CD4-positive, CD25-positive, alpha-beta regulatory T cell (primary cell): ENCODE measurements around the gene ARHGEF1. TPM values are rescaled to one million over a fixed set of nuclear protein-coding genes. Genes with fewer than 3 reads are reported as not detected.

Source experiments
- ATAC-seq, 2 donors: fragments of 150-1000 bp; cut with Tn5 transposase; one replicate each; pipeline ENCODE4 v1.10.0; 2021; ENCODE audit warnings: low read depth in 2 of 2, moderate number of reproducible peaks in 2 of 2, moderate library complexity in 1 of 2
- DNase-seq, 3 donors: peaks; one replicate each; pipeline versions ENCODE4 v3.0.0 to v3.0.0-alpha.2; 2012 to 2022; ENCODE audit warnings: mixed read lengths in 1 of 3
- H3K27ac ChIP-seq: one replicate; pipeline ENCODE4 v1.7.0; 2013; ENCODE audit warnings: mild to moderate bottlenecking, low read length; ENCODE audit not compliant: insufficient read depth, poor library complexity, severe bottlenecking
- H3K27me3 ChIP-seq: one replicate; pipeline ENCODE4 v1.7.0; 2013; ENCODE audit warnings: low read length; ENCODE audit not compliant: control insufficient read depth, insufficient read depth
- H3K36me3 ChIP-seq: one replicate; pipeline ENCODE4 v1.7.0; 2013; ENCODE audit warnings: mild to moderate bottlenecking, low read length, moderate library complexity; ENCODE audit not compliant: control insufficient read depth, insufficient read depth
- H3K4me1 ChIP-seq: 2 replicates; pipeline ENCODE4 v1.7.0; 2013; ENCODE audit warnings: mild to moderate bottlenecking, low read length; ENCODE audit not compliant: insufficient read depth, control insufficient read depth, poor library complexity, severe bottlenecking
- H3K4me3 ChIP-seq: one replicate; pipeline ENCODE4 v1.7.0; 2013; ENCODE audit warnings: low read depth, mild to moderate bottlenecking, low read length, moderate library complexity
- H3K9me3 ChIP-seq, 2 experiments: 1 replicate in 1 of 2; 2 replicates in 1 of 2; pipeline ENCODE4 v1.7.0; 2013; ENCODE audit warnings: low read length in 2 of 2, mild to moderate bottlenecking in 1 of 2, moderate library complexity in 1 of 2; ENCODE audit not compliant: control insufficient read depth in 2 of 2
- H3K27ac Mint-ChIP-seq, 3 donors: one replicate each; pipeline ENCODE4 v1.8.0; 2020 to 2022; ENCODE audit warnings: mild to moderate bottlenecking in 3 of 3, mixed read lengths in 3 of 3, moderate library complexity in 2 of 3
- H3K27me3 Mint-ChIP-seq: one replicate; pipeline ENCODE4 v1.8.0; 2022; ENCODE audit warnings: mild to moderate bottlenecking, mixed read lengths
- H3K36me3 Mint-ChIP-seq: one replicate; pipeline ENCODE4 v1.8.0; 2020; ENCODE audit warnings: mixed read lengths
- H3K4me1 Mint-ChIP-seq, 4 donors: one replicate each; pipeline ENCODE4 v1.8.0; 2020 to 2022; ENCODE audit warnings: mixed read lengths in 4 of 4, mild to moderate bottlenecking in 1 of 4
- H3K4me3 Mint-ChIP-seq, 4 donors: one replicate each; pipeline ENCODE4 v1.8.0; 2020 to 2022; ENCODE audit warnings: mild to moderate bottlenecking in 4 of 4, mixed read lengths in 4 of 4, moderate library complexity in 3 of 4
- H3K9me3 Mint-ChIP-seq, 7 donors: one replicate each; pipeline ENCODE4 v1.8.0; 2020 to 2022; ENCODE audit warnings: mixed read lengths in 7 of 7, mild to moderate bottlenecking in 3 of 7, moderate library complexity in 2 of 7
- polyA plus RNA-seq, 4 donors: library from polyadenylated mRNA; unstranded; fragments of 300-500 nt; fragmentation: Illumina TruSeq; gene quantifications; one replicate each; pipeline ENCODE4 v1.2.3, GENCODE V29; 2021
- total RNA-seq: library from RNA; stranded (reverse); gene quantifications from one replicate; pipeline ENCODE4 v1.2.3, GENCODE V29; 2022

The ARHGEF1 gene, protein sequence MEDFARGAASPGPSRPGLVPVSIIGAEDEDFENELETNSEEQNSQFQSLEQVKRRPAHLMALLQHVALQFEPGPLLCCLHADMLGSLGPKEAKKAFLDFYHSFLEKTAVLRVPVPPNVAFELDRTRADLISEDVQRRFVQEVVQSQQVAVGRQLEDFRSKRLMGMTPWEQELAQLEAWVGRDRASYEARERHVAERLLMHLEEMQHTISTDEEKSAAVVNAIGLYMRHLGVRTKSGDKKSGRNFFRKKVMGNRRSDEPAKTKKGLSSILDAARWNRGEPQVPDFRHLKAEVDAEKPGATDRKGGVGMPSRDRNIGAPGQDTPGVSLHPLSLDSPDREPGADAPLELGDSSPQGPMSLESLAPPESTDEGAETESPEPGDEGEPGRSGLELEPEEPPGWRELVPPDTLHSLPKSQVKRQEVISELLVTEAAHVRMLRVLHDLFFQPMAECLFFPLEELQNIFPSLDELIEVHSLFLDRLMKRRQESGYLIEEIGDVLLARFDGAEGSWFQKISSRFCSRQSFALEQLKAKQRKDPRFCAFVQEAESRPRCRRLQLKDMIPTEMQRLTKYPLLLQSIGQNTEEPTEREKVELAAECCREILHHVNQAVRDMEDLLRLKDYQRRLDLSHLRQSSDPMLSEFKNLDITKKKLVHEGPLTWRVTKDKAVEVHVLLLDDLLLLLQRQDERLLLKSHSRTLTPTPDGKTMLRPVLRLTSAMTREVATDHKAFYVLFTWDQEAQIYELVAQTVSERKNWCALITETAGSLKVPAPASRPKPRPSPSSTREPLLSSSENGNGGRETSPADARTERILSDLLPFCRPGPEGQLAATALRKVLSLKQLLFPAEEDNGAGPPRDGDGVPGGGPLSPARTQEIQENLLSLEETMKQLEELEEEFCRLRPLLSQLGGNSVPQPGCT
- 1,312 TPM for total RNA-seq
- polyA plus RNA-seq, result 100 to 1,000 TPM; 162 to 187 (median 180) TPM

DNA sequence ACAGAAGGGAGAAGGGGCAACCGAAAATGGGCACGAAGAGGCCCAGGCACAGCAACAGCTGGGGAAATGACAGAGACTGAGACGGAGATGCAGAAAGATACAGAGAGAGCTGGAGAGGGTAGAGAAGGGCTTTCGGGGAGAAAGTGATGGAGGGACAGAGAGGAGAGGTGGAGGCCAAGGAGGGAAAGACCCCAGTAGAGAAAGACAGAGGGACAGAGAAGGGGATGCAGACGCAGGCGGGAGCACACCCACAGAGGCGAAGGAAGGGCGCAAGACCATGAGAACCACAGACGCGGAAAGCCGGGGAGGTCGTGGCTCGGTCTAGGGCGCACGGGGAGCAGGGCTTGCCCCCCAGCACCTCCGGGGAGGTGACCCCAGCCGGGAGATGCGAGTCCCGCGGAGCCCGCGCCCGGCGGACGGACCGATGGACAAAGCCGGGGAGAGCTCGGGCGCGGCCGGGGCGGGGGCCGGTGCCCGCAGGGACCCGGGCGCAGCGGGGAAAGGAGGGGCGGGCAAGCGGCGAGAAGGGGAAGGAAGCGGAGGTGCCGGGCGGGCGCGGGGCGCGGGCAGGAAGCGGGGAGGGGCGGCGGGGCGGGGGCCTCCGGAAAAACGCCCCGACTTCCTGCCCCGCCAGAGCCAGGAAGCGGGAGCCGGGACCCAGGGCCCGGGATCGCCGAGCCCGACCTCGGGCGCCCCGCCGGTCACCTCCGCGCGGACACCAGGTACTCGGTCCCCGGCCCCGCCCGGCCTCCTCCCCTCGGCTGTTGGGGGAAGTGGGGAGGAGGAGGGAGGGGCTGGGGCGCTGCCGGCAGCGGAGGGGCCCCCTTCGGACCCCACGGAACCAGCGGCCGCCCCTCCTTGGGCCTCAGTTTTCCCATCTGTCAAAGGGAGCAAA, at the start of gene ARHGEF1:
Gene ARHGEF1, plus strand, starts transcription at position 617 of the 895 bp plus-strand sequence. CDS start 4,899 bp downstream, outside the sequence.
- peak in 1 of 2 donors; percentile 2 for ATAC-seq
- Mint-ChIP-seq H3K4me1 (peaks cover 0 to 65% (median 26%) of the 10 kb centered on the region in 4 donors), H3K27ac (peak within 1 kb of the TSS; percentile 99 to 100 (median 100)), H3K9me3 (peaks cover 0 to 2% (median 0%) of the 10 kb centered on the region in 7 donors), H3K36me3 (peaks cover 34% of the 10 kb centered on the region), H3K4me3 (peak within 1 kb of the TSS; percentile 99 to 100 (median 100)), H3K27me3 (no peaks in the 10 kb centered on the region)
- Histone ChIP-seq H3K27me3 (no peaks in the 10 kb centered on the region), H3K4me1 (peaks cover 71% of the 10 kb centered on the region), H3K27ac (peak within 1 kb of the TSS; percentile 90), H3K4me3 (peak within 1 kb of the TSS; percentile 99), H3K9me3 (no peaks in the 10 kb centered on the region), H3K36me3 (peaks cover 4% of the 10 kb centered on the region)
- DNase-seq, result peak; percentile 59 to 77 (median 66)

DNA sequence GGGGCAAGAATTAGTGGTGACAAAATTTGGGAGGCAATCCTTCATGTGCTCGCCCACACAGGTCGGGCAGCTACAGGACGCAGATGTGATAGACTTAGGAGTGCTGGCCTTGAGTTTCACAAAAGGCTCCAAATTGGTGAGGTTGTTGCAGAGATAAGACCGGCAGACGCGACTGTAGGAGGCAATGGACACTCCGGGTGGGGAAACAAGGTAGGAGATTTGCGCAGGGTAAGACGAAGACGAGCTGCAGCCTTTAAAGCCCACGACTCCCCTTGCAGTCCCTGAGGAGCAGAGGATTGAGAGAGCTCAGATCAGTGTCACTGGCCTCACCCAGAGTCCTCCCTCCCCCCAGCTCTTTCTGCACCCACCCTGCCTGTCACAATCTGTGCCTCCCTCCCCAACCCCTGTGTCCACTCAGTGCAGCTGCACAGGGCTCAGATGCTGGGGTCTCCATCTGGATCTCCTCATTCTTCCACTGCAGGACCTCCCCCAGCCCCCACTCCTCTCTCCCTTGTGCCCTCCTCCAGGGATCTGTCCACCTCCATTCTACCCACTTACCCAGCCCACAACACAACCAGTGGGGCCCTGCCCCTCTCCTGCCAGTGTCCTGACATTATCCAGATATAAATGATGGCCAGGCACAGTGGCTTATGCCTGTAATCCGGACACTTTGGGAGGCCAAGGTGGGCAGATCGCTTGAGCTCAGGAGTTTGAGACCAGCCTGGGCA, 44.8 kb upstream of the ARHGEF1 start:
- H3K9me3 ChIP-seq, result no peaks in the 10 kb centered on the region
- no peak overlapping the region for H3K4me3 ChIP-seq
- no peaks in the 10 kb centered on the region for H3K36me3 ChIP-seq
- H3K27me3 ChIP-seq, result peaks cover 8% of the 10 kb centered on the region
- no peaks in the 10 kb centered on the region for H3K36me3 Mint-ChIP-seq
- no peak for DNase-seq
- no peaks in the 10 kb centered on the region for H3K4me1 ChIP-seq
- no peak overlapping the region for H3K4me3 Mint-ChIP-seq
- peaks cover 0 to 2% (median 0%) of the 10 kb centered on the region in 4 donors for H3K4me1 Mint-ChIP-seq
- no peak for ATAC-seq
- H3K9me3 Mint-ChIP-seq, result no peaks in the 10 kb centered on the region
- H3K27ac Mint-ChIP-seq, result no peak overlapping the region
- H3K27me3 Mint-ChIP-seq, result peaks cover 21% of the 10 kb centered on the region
- H3K27ac ChIP-seq, result no peak overlapping the region

DNA sequence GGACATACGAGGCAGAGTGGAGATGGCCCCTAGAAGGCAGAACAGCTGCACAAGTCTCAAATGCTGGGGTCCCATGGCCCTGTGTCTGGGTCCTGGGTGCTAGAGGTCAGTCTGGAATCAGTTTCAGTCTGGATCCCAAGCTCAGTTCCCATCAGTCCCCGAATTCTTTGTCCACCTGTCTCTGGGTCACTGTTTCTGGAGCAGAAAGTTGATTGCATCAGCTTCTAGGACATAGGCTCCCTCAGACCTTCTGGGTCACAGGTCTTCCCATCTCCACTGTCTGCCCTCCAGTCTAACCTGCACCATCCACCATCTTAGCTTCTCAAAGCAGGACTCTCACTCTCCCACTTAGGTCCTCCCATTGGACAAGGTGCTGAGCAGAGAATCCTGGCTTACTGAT, 43.8 kb upstream of the ARHGEF1 start:
- Histone ChIP-seq H3K4me1 (no peaks in the 10 kb centered on the region), H3K4me3 (no peak overlapping the region), H3K27ac (no peak overlapping the region), H3K9me3 (no peaks in the 10 kb centered on the region), H3K36me3 (no peaks in the 10 kb centered on the region), H3K27me3 (peaks cover 8% of the 10 kb centered on the region)
- Mint-ChIP-seq H3K36me3 (no peaks in the 10 kb centered on the region), H3K4me1 (peaks cover 0 to 2% (median 0%) of the 10 kb centered on the region in 4 donors), H3K27me3 (peaks cover 19% of the 10 kb centered on the region), H3K4me3 (no peak overlapping the region), H3K27ac (peak overlapping the region in 1 of 3 donors; percentile 43), H3K9me3 (no peaks in the 10 kb centered on the region)
- no peak for DNase-seq
- no peak for ATAC-seq

DNA sequence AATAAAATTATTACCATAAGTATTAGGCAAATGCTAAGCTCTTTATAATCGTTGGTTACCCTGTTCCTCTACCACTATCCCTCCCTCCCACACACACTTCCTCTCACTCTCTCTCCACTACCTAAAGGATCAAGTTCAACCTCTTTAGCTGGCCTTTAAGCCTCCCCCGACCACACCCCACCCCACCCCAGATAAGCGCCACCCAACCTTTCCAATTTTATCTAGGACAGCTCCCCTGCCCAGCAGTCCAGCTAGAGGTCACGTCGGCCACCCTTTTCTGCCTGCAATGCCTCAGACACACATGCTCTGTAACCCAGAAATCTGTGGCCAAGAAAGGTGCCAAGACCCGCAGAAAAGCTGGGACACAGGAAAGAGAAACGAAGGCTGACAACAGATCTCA, 39.6 kb upstream of the ARHGEF1 start:
- no peak for DNase-seq
- peaks cover 13% of the 10 kb centered on the region for H3K27me3 Mint-ChIP-seq
- H3K36me3 Mint-ChIP-seq, result no peaks in the 10 kb centered on the region
- Histone ChIP-seq H3K4me3 (no peak overlapping the region), H3K27ac (no peak overlapping the region), H3K4me1 (no peaks in the 10 kb centered on the region), H3K9me3 (no peaks in the 10 kb centered on the region), H3K36me3 (no peaks in the 10 kb centered on the region), H3K27me3 (peaks cover 5% of the 10 kb centered on the region)
- H3K4me3 Mint-ChIP-seq, result no peak overlapping the region
- no peak for ATAC-seq
- H3K27ac Mint-ChIP-seq, result peak overlapping the region in 1 of 3 donors; percentile 46
- H3K9me3 Mint-ChIP-seq, result no peaks in the 10 kb centered on the region
- H3K4me1 Mint-ChIP-seq, result no peaks in the 10 kb centered on the region

DNA sequence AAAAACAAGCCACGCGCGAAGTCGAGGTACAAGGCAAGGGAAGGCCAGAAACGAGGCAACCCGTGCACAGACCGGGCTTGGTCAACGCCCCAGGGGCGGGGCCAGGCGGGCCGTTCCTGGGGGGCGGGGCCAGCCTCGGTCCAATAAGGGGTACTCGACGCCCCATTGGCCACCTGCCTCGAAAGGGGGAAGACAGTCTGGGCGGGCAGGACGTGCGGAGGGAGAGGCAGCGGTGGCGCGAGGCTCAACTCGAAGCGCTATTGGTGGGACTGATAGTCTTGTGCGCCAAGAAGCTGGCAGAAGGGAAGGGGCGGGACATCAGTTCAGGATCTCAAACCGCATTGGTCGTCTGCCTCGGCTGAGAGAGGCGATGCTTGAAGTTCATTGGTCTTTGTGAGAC, 38.4 kb upstream of the ARHGEF1 start, which contains the start of gene LYPD4:
Gene LYPD4, minus strand, starts transcription at position 83 of the 400 bp plus-strand sequence. CDS start 5,398 bp downstream, outside the sequence.
- H3K27ac ChIP-seq, result no peak within 1 kb of the TSS
- H3K9me3 ChIP-seq, result no peaks in the 10 kb centered on the region
- H3K4me3 ChIP-seq, result no peak within 1 kb of the TSS
- H3K27ac Mint-ChIP-seq, result peak within 1 kb of the TSS in 1 of 3 donors; percentile 46
- no peak for ATAC-seq
- no peaks in the 10 kb centered on the region for H3K36me3 ChIP-seq
- H3K27me3 Mint-ChIP-seq, result peaks cover 17% of the 10 kb centered on the region
- H3K36me3 Mint-ChIP-seq, result no peaks in the 10 kb centered on the region
- H3K27me3 ChIP-seq, result no peaks in the 10 kb centered on the region
- no peak within 1 kb of the TSS for H3K4me3 Mint-ChIP-seq
- DNase-seq, result no peak
- no peaks in the 10 kb centered on the region for H3K4me1 Mint-ChIP-seq
- no peaks in the 10 kb centered on the region for H3K4me1 ChIP-seq
- H3K9me3 Mint-ChIP-seq, result no peaks in the 10 kb centered on the region

DNA sequence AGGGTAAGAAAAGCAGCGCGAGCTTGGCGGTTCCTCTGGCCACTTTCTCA, 38.2 kb upstream of the ARHGEF1 start, which contains the start of gene DMRTC2:
Gene DMRTC2, plus strand, starts transcription at position 42 of the 50 bp plus-strand sequence. CDS start 2,387 bp downstream, outside the sequence.
- Histone ChIP-seq H3K4me3 (no peak within 1 kb of the TSS), H3K36me3 (no peaks in the 10 kb centered on the region), H3K27ac (no peak within 1 kb of the TSS), H3K4me1 (no peaks in the 10 kb centered on the region), H3K9me3 (no peaks in the 10 kb centered on the region), H3K27me3 (no peaks in the 10 kb centered on the region)
- no peak for ATAC-seq
- Mint-ChIP-seq H3K27ac (no peak within 1 kb of the TSS), H3K9me3 (no peaks in the 10 kb centered on the region), H3K27me3 (peaks cover 17% of the 10 kb centered on the region), H3K36me3 (no peaks in the 10 kb centered on the region), H3K4me3 (no peak within 1 kb of the TSS), H3K4me1 (no peaks in the 10 kb centered on the region)
- DNase-seq, result no peak

DNA sequence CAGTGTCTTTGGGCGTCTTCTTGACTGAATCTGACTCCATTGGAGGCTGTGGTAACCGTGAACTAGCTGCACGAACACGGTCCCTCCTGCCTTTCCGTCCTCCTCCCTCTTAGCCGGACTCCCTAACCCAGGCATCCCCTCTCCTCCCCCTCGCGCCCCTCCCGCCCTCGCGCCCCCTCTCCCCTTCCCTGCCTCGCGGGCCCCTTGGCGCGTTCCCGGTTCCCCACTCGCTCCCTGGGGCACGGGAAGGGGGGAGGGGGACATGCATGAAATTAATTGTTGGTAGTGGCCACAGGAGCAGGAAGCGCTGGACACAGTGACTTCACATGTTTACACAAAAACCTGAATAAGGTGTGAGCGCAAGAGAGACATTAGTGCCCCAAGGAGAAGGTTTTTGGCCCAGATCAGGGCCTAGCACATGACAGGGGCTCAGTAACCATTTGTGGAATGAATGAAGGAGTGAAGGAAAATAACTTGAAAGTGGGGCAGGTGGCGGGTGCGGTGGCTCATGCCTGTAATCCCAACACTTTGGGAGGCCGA, 37.9 kb upstream of the ARHGEF1 start:
- H3K27me3 Mint-ChIP-seq, result peaks cover 17% of the 10 kb centered on the region

More for the DNA sequence above, 37.9 kb upstream of the ARHGEF1 start:
- H3K9me3 Mint-ChIP-seq, result no peaks in the 10 kb centered on the region
- Histone ChIP-seq H3K36me3 (no peaks in the 10 kb centered on the region), H3K27me3 (no peaks in the 10 kb centered on the region), H3K27ac (no peak overlapping the region), H3K4me3 (no peak overlapping the region), H3K9me3 (no peaks in the 10 kb centered on the region), H3K4me1 (no peaks in the 10 kb centered on the region)
- no peaks in the 10 kb centered on the region for H3K4me1 Mint-ChIP-seq
- H3K36me3 Mint-ChIP-seq, result no peaks in the 10 kb centered on the region
- no peak overlapping the region for H3K4me3 Mint-ChIP-seq
- H3K27ac Mint-ChIP-seq, result no peak overlapping the region
- no peak for ATAC-seq
- DNase-seq, result no peak
